DND-41 (cell line): ENCODE results near the gene OLFML1.

Experiments
- CTCF ChIP-seq: IDR thresholded peaks from 2 replicates; pipeline ENCODE4 v1.5.1; 2012; ENCODE audit warnings: borderline replicate concordance, low read length, moderate library complexity, mild to moderate bottlenecking; ENCODE audit not compliant: poor library complexity, severe bottlenecking; ENCODE audit errors: extremely low read depth
- EZH2 ChIP-seq: IDR thresholded peaks from 3 replicates; pipeline ENCODE4 v1.6.1; 2012; ENCODE audit warnings: borderline replicate concordance, low read depth, mild to moderate bottlenecking, moderate library complexity, low read length, inconsistent platforms; ENCODE audit not compliant: severe bottlenecking

GRCh38 chr11:7515447-7515886 is 30.2 kb downstream of the OLFML1 start:
- no peak for TF ChIP-seq CTCF
- no peak for TF ChIP-seq EZH2
